ENCODE results near the gene GRM4.
A peak's percentile ranks its signal among the peaks of the same experiment; 100 is the strongest.
"Not testable (repeated sequence)": the region's sequence is repeated elsewhere in the genome, so short reads cannot be mapped to it uniquely, and the experiment has no call there.

Gene GRM4

GRCh38 chr6:34018961-34019606, 126.8 kb downstream of the GRM4 start:
- no peak for DNase-seq

- no peak for DNase-seq
These were observed 127.9 kb downstream of the GRM4 start for GRCh38 chr6:34018026-34018425.

- no peak for DNase-seq
These were observed 128.6 kb downstream of the GRM4 start for GRCh38 chr6:34017106-34017805.

GRCh38 chr6:34016573-34016972, 129.3 kb downstream of the GRM4 start:
- DNase-seq, result not testable (repeated sequence)

- DNase-seq, result no peak
These were observed 130.3 kb downstream of the GRM4 start for GRCh38 chr6:34015586-34015985.

GRCh38 chr6:34011264-34011663, 134.6 kb downstream of the GRM4 start:
- no peak for DNase-seq

GRCh38 chr6:34005901-34006531, 139.9 kb downstream of the GRM4 start:
- peak; percentile 29 for DNase-seq

- no peak for DNase-seq
These were observed 141.2 kb downstream of the GRM4 start for GRCh38 chr6:34004706-34005105.

GRCh38 chr6:34003962-34004361, 141.9 kb downstream of the GRM4 start:
- no peak for DNase-seq

- no peak for DNase-seq
These were observed 143.9 kb downstream of the GRM4 start for GRCh38 chr6:34001706-34002621.

GRCh38 chr6:34000281-34000680, 145.6 kb downstream of the GRM4 start:
- DNase-seq, result no peak

GRCh38 chr6:33999567-33999966, 146.3 kb downstream of the GRM4 start:
- no peak for DNase-seq

GRCh38 chr6:33998660-33999059, 147.2 kb downstream of the GRM4 start:
- no peak for DNase-seq

- no peak for DNase-seq
These were observed 148.6 kb downstream of the GRM4 start for GRCh38 chr6:33997265-33997664.

- DNase-seq, result no peak
These were observed 149.8 kb downstream of the GRM4 start for GRCh38 chr6:33996120-33996475.

- no peak for DNase-seq
These were observed 150.4 kb downstream of the GRM4 start for GRCh38 chr6:33995309-33996119.

GRCh38 chr6:33994472-33995308, 151.2 kb downstream of the GRM4 start:
- DNase-seq, result peak; percentile 73

GRCh38 chr6:33993653-33994471, 152.0 kb downstream of the GRM4 start:
- DNase-seq, result no peak

- no peak for DNase-seq
These were observed 152.8 kb downstream of the GRM4 start for GRCh38 chr6:33993091-33993490.

- DNase-seq, result no peak
These were observed 153.7 kb downstream of the GRM4 start for GRCh38 chr6:33992191-33992590.

Measured in COR-L47 (cell line).